KMS-11 (cell line): ENCODE measurements around the gene CXCL1.

Experiments used
- H2AFZ ChIP-seq: fragments of 200-600 bp; sonication (generic); 2 replicates; pipeline ENCODE4 v1.6.1; 2016; ENCODE audit warnings: antibody characterized with exemption, mixed run types, low read depth
- H3K27ac ChIP-seq: fragments of 200-600 bp; sonication (generic); 2 replicates; pipeline ENCODE4 v1.6.1; 2016; ENCODE audit warnings: mild to moderate bottlenecking, mixed run types
- H3K27me3 ChIP-seq: fragments of 200-600 bp; sonication (generic); 2 replicates; pipeline ENCODE4 v1.6.1; 2017; ENCODE audit warnings: mild to moderate bottlenecking, low read depth, mixed run types, moderate library complexity; ENCODE audit not compliant: insufficient read depth
- H3K36me3 ChIP-seq: fragments of 200-600 bp; sonication (generic); 2 replicates; pipeline ENCODE4 v1.6.1; 2017; ENCODE audit warnings: mild to moderate bottlenecking, mixed run types; ENCODE audit not compliant: insufficient read depth
- H3K4me1 ChIP-seq: fragments of 200-600 bp; sonication (generic); 2 replicates; pipeline ENCODE4 v1.6.1; 2016; ENCODE audit warnings: mild to moderate bottlenecking, low read depth, mixed run types; ENCODE audit not compliant: poor library complexity, severe bottlenecking
- H3K4me2 ChIP-seq: fragments of 200-600 bp; sonication (generic); 2 replicates; pipeline ENCODE4 v1.7.0; 2016; ENCODE audit warnings: mild to moderate bottlenecking, mixed run types
- H3K4me3 ChIP-seq: fragments of 200-600 bp; sonication (generic); IDR thresholded peaks from 2 replicates; pipeline ENCODE4 v1.6.1; 2017; ENCODE audit warnings: low read depth, low read length, mixed read lengths; ENCODE audit not compliant: insufficient read depth
- H3K79me2 ChIP-seq: fragments of 200-600 bp; sonication (generic); 2 replicates; pipeline ENCODE4 v1.6.1; 2016; ENCODE audit warnings: low read depth, mixed run types; ENCODE audit not compliant: insufficient read depth
- H3K9ac ChIP-seq: fragments of 200-600 bp; sonication (generic); 2 replicates; pipeline ENCODE4 v1.6.1; 2016; ENCODE audit warnings: mild to moderate bottlenecking, mixed run types
- H4K20me1 ChIP-seq: fragments of 200-600 bp; sonication (generic); 2 replicates; pipeline ENCODE4 v1.6.1; 2016; ENCODE audit warnings: mild to moderate bottlenecking, mixed run types; ENCODE audit not compliant: insufficient read depth
- TF ChIP-seq, protein P1 (sequence below): fragments of 200-600 bp; sonication (generic); conservative IDR thresholded peaks from 2 replicates; pipeline ENCODE4 v1.6.1; 2017; ENCODE audit warnings: low read depth, mild to moderate bottlenecking, antibody characterized with exemption, low read length, moderate library complexity, mixed read lengths

Gene CXCL1

DNA sequence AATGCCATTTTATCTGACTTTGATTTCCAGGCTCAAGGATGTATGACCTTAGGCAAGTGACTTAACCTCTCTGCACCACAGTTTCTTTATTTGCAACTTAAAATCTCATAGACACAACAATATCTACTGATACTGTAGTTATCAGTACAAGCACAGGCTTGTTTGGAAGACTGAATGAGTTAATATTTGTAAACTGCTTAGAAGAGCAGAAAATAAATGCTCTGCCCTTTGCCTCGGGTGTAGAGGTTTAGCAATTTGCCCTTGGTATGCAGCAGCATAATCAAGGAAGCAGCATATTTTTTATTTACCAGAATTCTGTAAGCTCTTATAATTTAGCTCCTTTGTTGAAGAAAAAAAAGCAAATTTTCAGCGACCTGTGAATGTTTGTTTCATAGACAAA is 2.9 kb upstream of the CXCL1 start:
- Histone ChIP-seq H3K4me2 (no peak overlapping the region), H3K79me2 (no peaks in the 10 kb centered on the region), H3K36me3 (no peaks in the 10 kb centered on the region), H4K20me1 (no peaks in the 10 kb centered on the region), H3K27ac (no peak overlapping the region), H3K9ac (no peak overlapping the region), H3K4me3 (no peak overlapping the region), H2AFZ (no peak overlapping the region), H3K4me1 (peaks cover 13% of the 10 kb centered on the region), H3K27me3 (no peaks in the 10 kb centered on the region)
- TF ChIP-seq, protein P1, sequence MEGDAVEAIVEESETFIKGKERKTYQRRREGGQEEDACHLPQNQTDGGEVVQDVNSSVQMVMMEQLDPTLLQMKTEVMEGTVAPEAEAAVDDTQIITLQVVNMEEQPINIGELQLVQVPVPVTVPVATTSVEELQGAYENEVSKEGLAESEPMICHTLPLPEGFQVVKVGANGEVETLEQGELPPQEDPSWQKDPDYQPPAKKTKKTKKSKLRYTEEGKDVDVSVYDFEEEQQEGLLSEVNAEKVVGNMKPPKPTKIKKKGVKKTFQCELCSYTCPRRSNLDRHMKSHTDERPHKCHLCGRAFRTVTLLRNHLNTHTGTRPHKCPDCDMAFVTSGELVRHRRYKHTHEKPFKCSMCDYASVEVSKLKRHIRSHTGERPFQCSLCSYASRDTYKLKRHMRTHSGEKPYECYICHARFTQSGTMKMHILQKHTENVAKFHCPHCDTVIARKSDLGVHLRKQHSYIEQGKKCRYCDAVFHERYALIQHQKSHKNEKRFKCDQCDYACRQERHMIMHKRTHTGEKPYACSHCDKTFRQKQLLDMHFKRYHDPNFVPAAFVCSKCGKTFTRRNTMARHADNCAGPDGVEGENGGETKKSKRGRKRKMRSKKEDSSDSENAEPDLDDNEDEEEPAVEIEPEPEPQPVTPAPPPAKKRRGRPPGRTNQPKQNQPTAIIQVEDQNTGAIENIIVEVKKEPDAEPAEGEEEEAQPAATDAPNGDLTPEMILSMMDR: no peak

DNA sequence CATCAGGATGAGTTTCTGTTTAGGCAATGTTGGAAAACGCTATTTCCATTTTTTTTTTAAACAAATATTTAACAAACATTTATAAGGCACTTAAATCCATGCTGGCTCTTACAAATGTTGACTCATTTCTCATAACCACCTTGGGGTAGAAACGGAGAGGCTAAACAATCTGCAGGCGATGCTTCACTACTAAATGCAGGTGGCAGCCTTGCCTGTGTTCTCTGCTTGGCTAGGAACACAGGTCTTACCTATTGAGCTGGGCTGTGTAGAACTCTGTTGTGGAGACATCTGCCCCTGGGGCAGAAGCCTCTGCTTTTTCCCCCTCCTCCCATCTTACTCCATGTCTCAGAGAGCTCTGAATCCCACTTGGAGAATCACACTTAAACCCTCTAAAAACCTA is 1.4 kb upstream of the CXCL1 start:
- no peak overlapping the region for H3K4me3 ChIP-seq
- TF ChIP-seq, protein P1: no peak
- no peak overlapping the region for H3K4me2 ChIP-seq
- no peaks in the 10 kb centered on the region for H3K36me3 ChIP-seq
- no peaks in the 10 kb centered on the region for H3K79me2 ChIP-seq
- no peaks in the 10 kb centered on the region for H4K20me1 ChIP-seq
- H3K27me3 ChIP-seq: no peaks in the 10 kb centered on the region
- no peak overlapping the region for H2AFZ ChIP-seq
- no peak overlapping the region for H3K27ac ChIP-seq
- H3K9ac ChIP-seq: no peak overlapping the region
- peaks cover 9% of the 10 kb centered on the region for H3K4me1 ChIP-seq

- H3K4me2 ChIP-seq: no peak overlapping the region
- H3K9ac ChIP-seq: no peak overlapping the region
- no peak overlapping the region for H2AFZ ChIP-seq
- no peaks in the 10 kb centered on the region for H4K20me1 ChIP-seq
- H3K79me2 ChIP-seq: no peaks in the 10 kb centered on the region
- H3K36me3 ChIP-seq: no peaks in the 10 kb centered on the region
- no peak overlapping the region for H3K4me3 ChIP-seq
- H3K27me3 ChIP-seq: no peaks in the 10 kb centered on the region
- TF ChIP-seq, protein P1: no peak
- H3K4me1 ChIP-seq: peaks cover 9% of the 10 kb centered on the region
- H3K27ac ChIP-seq: no peak overlapping the region
Measured at GRCh38 chr4:73868206-73869129, 725 bp upstream of the CXCL1 start.

DNA sequence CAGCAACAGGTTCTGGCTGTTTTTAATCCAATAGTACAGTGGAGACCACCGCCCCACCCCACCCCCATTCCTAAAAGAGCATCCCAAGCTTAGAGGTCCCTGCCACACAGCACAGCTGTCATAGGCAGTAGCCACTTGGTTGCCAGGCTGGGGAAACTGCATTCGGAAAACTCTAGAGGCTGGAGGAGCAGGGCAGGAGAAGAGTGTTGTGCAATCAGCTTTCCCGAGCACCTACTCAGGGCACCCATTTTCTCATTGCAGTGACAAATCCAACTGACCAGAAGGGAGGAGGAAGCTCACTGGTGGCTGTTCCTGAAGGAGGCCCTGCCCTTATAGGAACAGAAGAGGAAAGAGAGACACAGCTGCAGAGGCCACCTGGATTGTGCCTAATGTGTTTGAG is 1.1 kb downstream of the CXCL1 start:
- H3K79me2 ChIP-seq: no peaks in the 10 kb centered on the region
- no peak overlapping the region for H2AFZ ChIP-seq
- TF ChIP-seq, protein P1: no peak
- no peaks in the 10 kb centered on the region for H4K20me1 ChIP-seq
- no peaks in the 10 kb centered on the region for H3K27me3 ChIP-seq
- H3K9ac ChIP-seq: no peak overlapping the region
- H3K4me3 ChIP-seq: no peak overlapping the region
- H3K27ac ChIP-seq: no peak overlapping the region
- H3K4me1 ChIP-seq: no peaks in the 10 kb centered on the region
- no peaks in the 10 kb centered on the region for H3K36me3 ChIP-seq
- H3K4me2 ChIP-seq: no peak overlapping the region
